Tibial nerve (tissue), 4 donors: Measurements from ENCODE around the gene HGS. TPM values are rescaled to one million over a fixed set of nuclear protein-coding genes. Genes with fewer than 3 reads are reported as not detected.

Experiments used
- DNase-seq, 2 donors: peaks; one replicate each; pipeline ENCODE4 v3.0.0-alpha.2; 2019; ENCODE audit warnings: low spot score in 2 of 2
- H3K27ac ChIP-seq, 4 donors: fragments of 200-600 bp; sonication (generic) in 3 of 4; one replicate each; pipeline ENCODE4 v1.5.1; 2017 to 2019; ENCODE audit warnings: mild to moderate bottlenecking in 1 of 4
- H3K27me3 ChIP-seq, 2 donors: fragments of 200-600 bp; sonication (generic) in 1 of 2; one replicate each; pipeline versions ENCODE4 v1.5.1 to v1.6.0; 2017 to 2019
- H3K36me3 ChIP-seq, 3 donors: fragments of 200-600 bp; sonication (generic); one replicate each; pipeline ENCODE4 v1.5.1; 2018 to 2019
- H3K4me1 ChIP-seq, 4 donors: fragments of 200-600 bp; sonication (generic) in 3 of 4; one replicate each; pipeline ENCODE4 v1.5.1; 2017 to 2019
- H3K4me3 ChIP-seq, 4 donors: fragments of 200-600 bp; sonication (generic) in 3 of 4; one replicate each; pipeline ENCODE4 v1.5.1; 2017 to 2019; ENCODE audit warnings: mild to moderate bottlenecking in 1 of 4, moderate library complexity in 1 of 4
- H3K9me3 ChIP-seq, 4 donors: fragments of 200-600 bp; sonication (generic) in 3 of 4; one replicate each; pipeline ENCODE4 v1.5.1; 2017 to 2019
- CTCF ChIP-seq, 5 experiments: fragments of 200-600 bp in 3 of 5; fragments of 450-650 bp in 2 of 5; sonication (generic) in 3 of 5; IDR thresholded peaks; one replicate each; pipeline ENCODE4 v1.5.1; 2016 to 2019; ENCODE audit warnings: antibody characterized with exemption in 5 of 5, mild to moderate bottlenecking in 3 of 5, moderate library complexity in 2 of 5
- EP300 ChIP-seq, 2 donors: sonication (generic); formaldehyde crosslinking; IDR thresholded peaks; one replicate each; pipeline ENCODE4 v1.6.1; 2017; ENCODE audit warnings: antibody characterized with exemption in 2 of 2, mild to moderate bottlenecking in 1 of 2
- POLR2A ChIP-seq, 2 donors: fragments of 450-650 bp; IDR thresholded peaks; one replicate each; pipeline ENCODE4 v1.6.1; 2017; ENCODE audit warnings: antibody characterized with exemption in 2 of 2, mild to moderate bottlenecking in 2 of 2, moderate library complexity in 2 of 2
- WGBS, 2 donors: methylation state at CpG; one replicate each; pipeline ENCODE4 v1.1.5; 2018; 5-methylcytosine and 5-hydroxymethylcytosine counted together
- total RNA-seq, 4 donors: library from RNA; depleted of rRNA; stranded (reverse); fragments of >200 nt; gene quantifications; one replicate each; pipeline ENCODE4 v1.1.0, GENCODE V29; 2016

HGS gene
- total RNA-seq, 4 donors from 2014 or later, result 75.2 to 166 (median 104) TPM

- H3K4me1 ChIP-seq, result peaks cover 0 to 33% (median 24%) of the 10 kb centered on the region in 4 donors
- no peak for DNase-seq
- no peaks in the 10 kb centered on the region for H3K9me3 ChIP-seq
- H3K27ac ChIP-seq, result no peak overlapping the region
- H3K4me3 ChIP-seq, result no peak overlapping the region
- H3K27me3 ChIP-seq, result no peaks in the 10 kb centered on the region
- 81 to 85% methylated on average over 4 of the region's 4 CpGs for WGBS, 2 donors
- TF ChIP-seq CTCF (IDR thresholded peaks at IDR 0.05) (no peak), EP300 (IDR thresholded peaks at IDR 0.05) (no peak), POLR2A (IDR thresholded peaks at IDR 0.05) (no peak)
- H3K36me3 ChIP-seq, result peaks cover 0 to 17% (median 0%) of the 10 kb centered on the region in 3 donors
These were observed 45.1 kb upstream of the HGS start for GRCh38 chr17:81638683-81639082.

- peaks cover 0 to 20% (median 14%) of the 10 kb centered on the region in 4 donors for H3K4me1 ChIP-seq
- peaks cover 0 to 17% (median 0%) of the 10 kb centered on the region in 3 donors for H3K36me3 ChIP-seq
- no peak for DNase-seq
- TF ChIP-seq CTCF (IDR thresholded peaks at IDR 0.05), result no peak
- no peak for TF ChIP-seq EP300 (IDR thresholded peaks at IDR 0.05)
- TF ChIP-seq POLR2A (IDR thresholded peaks at IDR 0.05), result no peak
- no peak overlapping the region for H3K4me3 ChIP-seq
- WGBS, 2 donors, result 89 to 94% methylated on average over 9 of the region's 9 CpGs
- H3K27me3 ChIP-seq, result no peaks in the 10 kb centered on the region
- no peak overlapping the region for H3K27ac ChIP-seq
- no peaks in the 10 kb centered on the region for H3K9me3 ChIP-seq
These were observed 43.8 kb upstream of the HGS start for GRCh38 chr17:81640011-81640410.

- H3K9me3 ChIP-seq, result no peaks in the 10 kb centered on the region
- H3K27ac ChIP-seq, result no peak overlapping the region
- H3K4me3 ChIP-seq, result no peak overlapping the region
- TF ChIP-seq EP300 (IDR thresholded peaks at IDR 0.05) (no peak), CTCF (IDR thresholded peaks at IDR 0.05) (no peak), POLR2A (IDR thresholded peaks at IDR 0.05) (no peak)
- peaks cover 0 to 3% of the 10 kb centered on the region in 2 donors for H3K27me3 ChIP-seq
- H3K36me3 ChIP-seq, result peaks cover 0 to 17% (median 0%) of the 10 kb centered on the region in 3 donors
- DNase-seq, result no peak
- H3K4me1 ChIP-seq, result peaks cover 0 to 7% (median 3%) of the 10 kb centered on the region in 4 donors
- WGBS, 2 donors, result 86 to 91% methylated on average over 16 to 17 of the region's 17 CpGs
These were observed 41.9 kb upstream of the HGS start for GRCh38 chr17:81641825-81642489.

GRCh38 chr17:81644496-81644895 is 39.3 kb upstream of the HGS start:
- no peak overlapping the region for H3K4me3 ChIP-seq
- peaks cover 0 to 8% (median 0%) of the 10 kb centered on the region in 4 donors for H3K9me3 ChIP-seq
- 73 to 79% methylated on average over 13 to 15 of the region's 15 CpGs for WGBS, 2 donors
- H3K27ac ChIP-seq, result no peak overlapping the region
- peaks cover 0 to 26% of the 10 kb centered on the region in 2 donors for H3K27me3 ChIP-seq
- no peak for DNase-seq
- no peak for TF ChIP-seq CTCF (IDR thresholded peaks at IDR 0.05)
- no peak for TF ChIP-seq POLR2A (IDR thresholded peaks at IDR 0.05)
- no peak for TF ChIP-seq EP300 (IDR thresholded peaks at IDR 0.05)
- no peaks in the 10 kb centered on the region for H3K4me1 ChIP-seq
- peaks cover 0 to 17% (median 0%) of the 10 kb centered on the region in 3 donors for H3K36me3 ChIP-seq
